Measurements from ENCODE around the gene CCDC24. TPM values are rescaled to one million over a fixed set of nuclear protein-coding genes. Genes with fewer than 3 reads are reported as not detected.

The CCDC24 gene
- total RNA-seq, 4 donors from 2014 or later, result 3.0 to 7.3 (median 4.7) TPM

GRCh38 chr1:44016041-44016889 lies 24.9 kb downstream of the CCDC24 start:
- Histone ChIP-seq H3K27me3 (no peaks in the 10 kb centered on the region), H3K9me3 (no peaks in the 10 kb centered on the region), H3K4me3 (no peak overlapping the region), H3K4me1 (peaks cover 11 to 74% (median 28%) of the 10 kb centered on the region in 3 donors), H3K27ac (peak overlapping the region in 1 of 4 donors; percentile 73), H3K36me3 (peaks cover 0 to 37% (median 0%) of the 10 kb centered on the region in 3 donors)
- WGBS, 2 donors, result 89 to 93% methylated on average over 6 to 17 of the region's 20 CpGs
- TF ChIP-seq, protein P1, sequence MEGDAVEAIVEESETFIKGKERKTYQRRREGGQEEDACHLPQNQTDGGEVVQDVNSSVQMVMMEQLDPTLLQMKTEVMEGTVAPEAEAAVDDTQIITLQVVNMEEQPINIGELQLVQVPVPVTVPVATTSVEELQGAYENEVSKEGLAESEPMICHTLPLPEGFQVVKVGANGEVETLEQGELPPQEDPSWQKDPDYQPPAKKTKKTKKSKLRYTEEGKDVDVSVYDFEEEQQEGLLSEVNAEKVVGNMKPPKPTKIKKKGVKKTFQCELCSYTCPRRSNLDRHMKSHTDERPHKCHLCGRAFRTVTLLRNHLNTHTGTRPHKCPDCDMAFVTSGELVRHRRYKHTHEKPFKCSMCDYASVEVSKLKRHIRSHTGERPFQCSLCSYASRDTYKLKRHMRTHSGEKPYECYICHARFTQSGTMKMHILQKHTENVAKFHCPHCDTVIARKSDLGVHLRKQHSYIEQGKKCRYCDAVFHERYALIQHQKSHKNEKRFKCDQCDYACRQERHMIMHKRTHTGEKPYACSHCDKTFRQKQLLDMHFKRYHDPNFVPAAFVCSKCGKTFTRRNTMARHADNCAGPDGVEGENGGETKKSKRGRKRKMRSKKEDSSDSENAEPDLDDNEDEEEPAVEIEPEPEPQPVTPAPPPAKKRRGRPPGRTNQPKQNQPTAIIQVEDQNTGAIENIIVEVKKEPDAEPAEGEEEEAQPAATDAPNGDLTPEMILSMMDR (IDR thresholded peaks at IDR 0.05), result no peak
- TF ChIP-seq POLR2A (IDR thresholded peaks at IDR 0.05), result no peak
- intact Hi-C loops (cut with DNase I), result no loop called here
- no peak for DNase-seq

GRCh38 chr1:44016890-44017400 lies 25.5 kb downstream of the CCDC24 start:
- intact Hi-C loops (cut with DNase I), result no loop called here
- H3K27ac ChIP-seq, result no peak overlapping the region
- H3K27me3 ChIP-seq, result no peaks in the 10 kb centered on the region
- 74 to 80% methylated on average over 13 of the region's 20 CpGs for WGBS, 2 donors
- peaks cover 0 to 43% (median 0%) of the 10 kb centered on the region in 3 donors for H3K36me3 ChIP-seq
- TF ChIP-seq POLR2A (IDR thresholded peaks at IDR 0.05), result no peak
- TF ChIP-seq, protein P1 (IDR thresholded peaks at IDR 0.05), result no peak
- DNase-seq, result no peak
- H3K9me3 ChIP-seq, result no peaks in the 10 kb centered on the region
- no peak overlapping the region for H3K4me3 ChIP-seq
- peaks cover 12 to 74% (median 30%) of the 10 kb centered on the region in 3 donors for H3K4me1 ChIP-seq

DNA sequence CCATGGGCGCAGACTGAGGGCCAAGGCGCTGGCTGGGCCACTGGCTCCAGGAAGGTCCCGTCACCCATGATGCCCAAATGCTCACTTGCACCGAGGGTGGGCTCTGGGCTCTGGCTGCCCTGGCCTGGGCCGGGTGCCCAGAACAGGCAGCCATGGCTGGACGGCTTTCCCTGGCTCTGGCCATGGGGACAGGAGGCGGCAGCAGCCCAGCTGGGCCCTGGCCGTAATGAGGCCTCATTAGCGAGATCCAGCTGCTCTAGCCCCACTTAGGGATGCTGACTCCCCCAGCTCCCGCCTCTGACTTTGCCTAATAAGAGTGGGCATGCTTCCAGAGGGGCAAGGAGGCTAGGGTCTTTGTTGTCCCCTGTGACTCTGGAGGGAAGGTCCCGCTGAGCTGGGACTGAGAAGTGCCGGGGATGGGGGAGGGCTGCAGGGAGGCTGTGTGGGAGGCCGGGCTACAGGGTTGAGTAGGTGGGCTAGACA lies 28.1 kb downstream of the CCDC24 start:
- 100% methylated on average over 2 of the region's 13 CpGs; no CpG with 5 or more reads in 1 of the 2 donors for WGBS, 2 donors
- intact Hi-C loops (cut with DNase I), result no loop called here
- TF ChIP-seq POLR2A (IDR thresholded peaks at IDR 0.05), result no peak
- TF ChIP-seq, protein P1 (IDR thresholded peaks at IDR 0.05), result no peak
- Histone ChIP-seq H3K36me3 (peaks cover 0 to 61% (median 0%) of the 10 kb centered on the region in 3 donors), H3K9me3 (no peaks in the 10 kb centered on the region), H3K4me3 (no peak overlapping the region), H3K27ac (peak overlapping the region in 3 of 4 donors; percentile 50 to 84 (median 81)), H3K27me3 (no peaks in the 10 kb centered on the region), H3K4me1 (peaks cover 15 to 72% (median 31%) of the 10 kb centered on the region in 3 donors)
- no peak for DNase-seq

- no peak for TF ChIP-seq POLR2A (IDR thresholded peaks at IDR 0.05)
- TF ChIP-seq, protein P1 (IDR thresholded peaks at IDR 0.05), result peak in 3 of 6 experiments; percentile 7 to 47 (median 20)
- DNase-seq, result no peak
- Histone ChIP-seq H3K4me1 (peaks cover 24 to 72% (median 31%) of the 10 kb centered on the region in 3 donors), H3K27ac (peak overlapping the region; percentile 65 to 84 (median 76)), H3K36me3 (peaks cover 0 to 59% (median 0%) of the 10 kb centered on the region in 3 donors), H3K27me3 (no peaks in the 10 kb centered on the region), H3K9me3 (no peaks in the 10 kb centered on the region), H3K4me3 (no peak overlapping the region)
- WGBS, 2 donors, result 41 to 61% methylated on average over 3 to 5 of the region's 6 CpGs
- intact Hi-C loops (cut with DNase I), result no loop called here
Observed at GRCh38 chr1:44020464-44020863, 29.1 kb downstream of the CCDC24 start.

DNA sequence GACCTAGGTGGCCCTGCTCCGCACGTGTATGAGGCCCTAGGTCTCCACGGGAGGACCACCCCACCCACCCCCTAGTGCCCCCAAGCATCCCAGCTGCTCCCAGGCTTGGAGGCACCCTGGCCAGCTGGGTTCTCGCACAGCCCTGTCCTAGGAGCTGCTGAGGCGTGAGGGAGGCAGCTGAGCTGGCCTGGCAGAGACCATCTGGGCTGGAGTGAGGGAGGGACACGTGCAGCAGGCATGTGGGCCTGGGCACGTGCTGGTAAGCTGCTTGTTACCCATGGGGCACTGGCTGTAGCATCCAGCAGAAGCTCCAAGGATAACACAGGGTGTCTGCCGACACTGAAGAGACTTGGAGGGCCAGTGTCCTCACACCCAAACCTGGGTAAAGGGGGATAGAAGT lies 29.8 kb downstream of the CCDC24 start:
- DNase-seq, result no peak
- intact Hi-C loops (cut with DNase I), result no loop called here
- H3K27ac ChIP-seq, result peak overlapping the region; percentile 65 to 84 (median 76)
- H3K27me3 ChIP-seq, result no peaks in the 10 kb centered on the region
- H3K4me3 ChIP-seq, result no peak overlapping the region
- TF ChIP-seq POLR2A (IDR thresholded peaks at IDR 0.05), result no peak
- TF ChIP-seq, protein P1 (IDR thresholded peaks at IDR 0.05), result no peak
- H3K9me3 ChIP-seq, result no peaks in the 10 kb centered on the region
- H3K36me3 ChIP-seq, result peaks cover 0 to 54% (median 0%) of the 10 kb centered on the region in 3 donors
- H3K4me1 ChIP-seq, result peaks cover 30 to 72% (median 37%) of the 10 kb centered on the region in 3 donors
- 64% methylated on average over 6 of the region's 8 CpGs; no CpG with 5 or more reads in 1 of the 2 donors for WGBS, 2 donors
